AG04449 (cell line): ENCODE measurements around the gene RAD51B.
A peak's percentile ranks its signal among the peaks of the same experiment; 100 is the strongest.

Experiments
- CTCF ChIA-PET: fragments of 350-600 bp; formaldehyde crosslinking; extraction: SDS; loops from one replicate; lab custom pipeline; 2021; ENCODE audit warnings: antibody characterized with exemption; lab: Yijun Ruan, JAX
- POLR2A ChIA-PET: fragments of 400-600, 350-600 bp; formaldehyde crosslinking; extraction: SDS; loops from one replicate; lab custom pipeline; 2020; ENCODE audit warnings: antibody characterized with exemption, inconsistent platforms; lab: Yijun Ruan, JAX
- DNase-seq: peaks from one replicate; pipeline ENCODE4 v3.0.0-alpha.2; 2010; ENCODE audit warnings: low read depth, low spot score
- H3K4me3 ChIP-seq: 2 replicates; pipeline ENCODE4 v1.5.1; 2011; ENCODE audit warnings: low read depth, mild to moderate bottlenecking, control low read depth, low read length
- CTCF ChIP-seq: IDR thresholded peaks from one replicate; pipeline ENCODE4 v1.5.1; 2011; ENCODE audit warnings: mild to moderate bottlenecking, moderate library complexity, low read length, control low read depth, inconsistent platforms; ENCODE audit not compliant: insufficient read depth; ENCODE audit errors: missing control alignments

RAD51B gene

GRCh38 chr14:68349900-68350629, 530.5 kb downstream of the RAD51B start:
- TF ChIP-seq CTCF, result no peak
- ChIA-PET POLR2A (interaction anchor here (0.5 to 1.2 kb wide), 5 partner anchors 11 to 439 kb away, joined by 3 read pairs; no protein-coding TSS in a partner anchor), CTCF (interaction anchor here (1.2 to 1.3 kb wide), 2 partner anchors 64 to 288 kb away, joined by 3 to 4 read pairs; no protein-coding TSS in a partner anchor)
- peak; percentile 74 for DNase-seq
- H3K4me3 ChIP-seq, result no peak overlapping the region

- TF ChIP-seq CTCF, result no peak
- POLR2A ChIA-PET, result no interaction called here
- CTCF ChIA-PET, result no interaction called here
- H3K4me3 ChIP-seq, result no peak overlapping the region
- no peak for DNase-seq
These were observed 535.8 kb downstream of the RAD51B start for GRCh38 chr14:68355415-68355814.

GRCh38 chr14:68357777-68358176, 538.2 kb downstream of the RAD51B start:
- TF ChIP-seq CTCF, result no peak
- DNase-seq, result no peak
- no peak overlapping the region for H3K4me3 ChIP-seq
- ChIA-PET POLR2A (no interaction called here), CTCF (no interaction called here)

- ChIA-PET CTCF (no interaction called here), POLR2A (no interaction called here)
- no peak for DNase-seq
- no peak for TF ChIP-seq CTCF
- H3K4me3 ChIP-seq, result no peak overlapping the region
These were observed 538.9 kb downstream of the RAD51B start for GRCh38 chr14:68358500-68358899.

DNA sequence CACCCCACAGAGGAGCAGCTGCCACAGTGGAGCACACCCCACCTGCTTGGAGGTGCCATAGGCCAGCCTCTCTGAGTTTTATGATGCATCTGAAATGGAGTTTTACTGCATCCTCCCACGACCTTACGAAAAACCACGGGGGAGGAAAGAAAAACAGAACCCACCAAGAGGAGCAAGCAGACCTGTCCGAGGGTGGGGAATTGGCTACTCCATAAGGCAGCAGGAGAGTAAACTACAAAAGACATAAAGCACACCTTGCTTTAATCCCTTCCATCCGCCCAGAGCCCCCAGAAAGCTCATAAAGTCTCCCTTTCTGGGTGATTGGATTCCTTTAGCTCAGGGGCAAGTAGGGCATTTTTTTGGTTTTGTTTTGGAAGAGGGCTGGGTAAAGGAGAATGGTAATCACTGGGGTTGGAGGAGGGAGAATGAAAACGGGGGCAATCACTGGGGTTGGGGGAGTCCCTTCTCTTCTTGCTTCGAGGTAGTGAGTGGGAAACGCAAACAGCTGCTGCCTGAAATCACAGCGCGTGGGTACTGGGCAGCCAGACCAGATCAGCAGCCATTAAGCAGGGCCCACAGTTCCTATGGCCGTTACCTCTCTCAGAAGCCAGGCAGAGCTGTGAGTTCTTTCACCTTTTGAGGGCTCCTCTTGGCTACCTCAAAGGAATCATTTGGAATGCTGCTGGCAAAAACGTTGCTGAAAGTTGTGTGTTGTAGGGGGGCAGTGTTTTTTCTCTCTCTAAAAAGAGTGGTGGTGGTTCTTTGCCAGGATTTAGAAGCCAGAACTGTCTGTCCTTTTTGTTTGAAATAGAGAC, 539.6 kb downstream of the RAD51B start:
- TF ChIP-seq CTCF, result no peak
- DNase-seq, result no peak
- CTCF ChIA-PET, result no interaction called here
- POLR2A ChIA-PET, result no interaction called here
- H3K4me3 ChIP-seq, result no peak overlapping the region
